ENCODE measurements around the gene C16orf74.

Gene C16orf74

DNA sequence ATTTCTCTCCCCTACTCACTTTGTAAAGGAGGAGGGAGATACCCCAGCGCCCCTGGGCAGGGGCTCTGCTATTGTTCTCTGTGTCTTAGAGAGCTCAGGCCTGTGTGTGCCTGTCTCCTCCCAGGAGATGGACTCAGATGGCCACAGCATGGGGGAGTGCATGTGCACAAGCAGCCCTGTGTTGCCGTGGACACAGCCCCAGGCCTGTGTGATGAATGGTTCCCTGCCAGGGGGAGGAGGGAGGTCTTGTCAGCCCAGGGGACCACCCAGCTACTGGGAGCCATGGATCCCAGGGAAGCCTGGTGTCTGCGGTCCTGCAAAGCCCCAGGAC is 88.4 kb downstream of the C16orf74 start:
- Histone ChIP-seq H3K4me3 (ENCODE audit: low read length) (no peak overlapping the region), H3K4me2 (ENCODE audit: low read length) (no peak overlapping the region), H3K36me3 (ENCODE audit: control insufficient read depth, low read length) (peaks cover 89% of the 10 kb centered on the region), H3K79me2 (ENCODE audit: control insufficient read depth, low read length) (no peaks in the 10 kb centered on the region), H3K27ac (ENCODE audit: low read depth, low read length) (no peak overlapping the region), H3K4me1 (ENCODE audit: control insufficient read depth, low read length) (no peaks in the 10 kb centered on the region), H3F3A (ENCODE audit: control insufficient read depth, insufficient read depth) (no peaks in the 10 kb centered on the region), H3K9me3 (ENCODE audit: control insufficient read depth, insufficient read depth, low read length) (no peaks in the 10 kb centered on the region), H4K20me1 (ENCODE audit: control insufficient read depth, insufficient read depth, low read depth, low read length) (peaks cover 3% of the 10 kb centered on the region; the same call in 1 of the 2 replicates), H3K27me3 (ENCODE audit: control insufficient read depth, low read length) (no peaks in the 10 kb centered on the region), H3K9me2 (replicated peaks; ENCODE audit: control insufficient read depth, low read length) (no peaks in the 10 kb centered on the region)
- TF ChIP-seq, protein P1, sequence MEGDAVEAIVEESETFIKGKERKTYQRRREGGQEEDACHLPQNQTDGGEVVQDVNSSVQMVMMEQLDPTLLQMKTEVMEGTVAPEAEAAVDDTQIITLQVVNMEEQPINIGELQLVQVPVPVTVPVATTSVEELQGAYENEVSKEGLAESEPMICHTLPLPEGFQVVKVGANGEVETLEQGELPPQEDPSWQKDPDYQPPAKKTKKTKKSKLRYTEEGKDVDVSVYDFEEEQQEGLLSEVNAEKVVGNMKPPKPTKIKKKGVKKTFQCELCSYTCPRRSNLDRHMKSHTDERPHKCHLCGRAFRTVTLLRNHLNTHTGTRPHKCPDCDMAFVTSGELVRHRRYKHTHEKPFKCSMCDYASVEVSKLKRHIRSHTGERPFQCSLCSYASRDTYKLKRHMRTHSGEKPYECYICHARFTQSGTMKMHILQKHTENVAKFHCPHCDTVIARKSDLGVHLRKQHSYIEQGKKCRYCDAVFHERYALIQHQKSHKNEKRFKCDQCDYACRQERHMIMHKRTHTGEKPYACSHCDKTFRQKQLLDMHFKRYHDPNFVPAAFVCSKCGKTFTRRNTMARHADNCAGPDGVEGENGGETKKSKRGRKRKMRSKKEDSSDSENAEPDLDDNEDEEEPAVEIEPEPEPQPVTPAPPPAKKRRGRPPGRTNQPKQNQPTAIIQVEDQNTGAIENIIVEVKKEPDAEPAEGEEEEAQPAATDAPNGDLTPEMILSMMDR (IDR thresholded peaks at IDR 0.05; ENCODE audit: low read depth, low read length, poor library complexity, severe bottlenecking), result no peak
- TF ChIP-seq EZH2phosphoT487 (IDR thresholded peaks at IDR 0.05; ENCODE audit: borderline replicate concordance, low read length), result no peak

DNA sequence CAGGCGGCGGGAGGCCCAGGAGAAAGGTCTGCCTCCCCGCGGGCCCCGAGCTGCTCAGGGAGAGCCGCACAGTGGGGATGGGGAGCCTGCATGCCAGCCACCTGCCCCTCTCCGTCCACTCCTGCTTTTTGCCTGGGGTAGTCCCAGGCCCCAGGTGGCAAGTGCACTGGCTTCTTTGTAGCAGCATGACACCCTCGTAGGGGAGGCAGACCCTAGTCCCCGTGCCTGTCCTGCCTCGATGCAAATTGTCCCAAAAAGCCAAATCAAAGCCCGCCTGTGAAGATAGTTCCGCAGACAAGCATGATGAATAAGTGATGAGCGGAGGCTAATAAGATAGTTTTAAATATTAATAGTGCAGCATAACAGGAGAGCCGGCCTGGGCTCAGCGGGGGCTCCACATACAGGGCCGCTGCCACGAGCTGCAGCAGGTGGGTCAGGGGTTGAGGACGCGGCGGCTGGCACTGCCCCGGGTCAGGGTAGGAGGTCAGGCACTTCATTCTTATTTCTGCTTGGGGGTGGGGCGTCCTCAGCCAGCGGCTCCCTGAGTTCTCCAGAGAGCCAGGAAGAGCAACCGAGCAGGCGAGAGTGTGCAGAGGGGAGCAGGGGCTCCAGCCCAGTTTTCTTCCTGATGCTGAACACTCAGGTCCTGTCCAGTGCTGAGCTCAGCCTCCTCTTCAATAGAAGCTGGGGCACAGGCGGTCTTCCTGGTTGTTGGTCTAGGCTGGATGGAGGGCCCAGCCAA is 89.0 kb downstream of the C16orf74 start:
- H3K79me2 ChIP-seq (ENCODE audit: control insufficient read depth, low read length), result no peaks in the 10 kb centered on the region
- H3K9me3 ChIP-seq (ENCODE audit: control insufficient read depth, insufficient read depth, low read length), result no peaks in the 10 kb centered on the region
- peaks cover 87% of the 10 kb centered on the region for H3K36me3 ChIP-seq (ENCODE audit: control insufficient read depth, low read length)
- H3K4me2 ChIP-seq (ENCODE audit: low read length), result no peak overlapping the region
- TF ChIP-seq EZH2phosphoT487 (IDR thresholded peaks at IDR 0.05; ENCODE audit: borderline replicate concordance, low read length), result no peak
- TF ChIP-seq, protein P1 (IDR thresholded peaks at IDR 0.05; ENCODE audit: low read depth, low read length, poor library complexity, severe bottlenecking), result no peak
- H3K27me3 ChIP-seq (ENCODE audit: control insufficient read depth, low read length), result no peaks in the 10 kb centered on the region
- H4K20me1 ChIP-seq (ENCODE audit: control insufficient read depth, insufficient read depth, low read depth, low read length), result peaks cover 3% of the 10 kb centered on the region; the same call in 1 of the 2 replicates
- no peaks in the 10 kb centered on the region for H3K4me1 ChIP-seq (ENCODE audit: control insufficient read depth, low read length)
- no peak overlapping the region for H3K27ac ChIP-seq (ENCODE audit: low read depth, low read length)
- no peaks in the 10 kb centered on the region for H3F3A ChIP-seq (ENCODE audit: control insufficient read depth, insufficient read depth)
- no peaks in the 10 kb centered on the region for H3K9me2 ChIP-seq (replicated peaks; ENCODE audit: control insufficient read depth, low read length)
- no peak overlapping the region for H3K4me3 ChIP-seq (ENCODE audit: low read length)

DNA sequence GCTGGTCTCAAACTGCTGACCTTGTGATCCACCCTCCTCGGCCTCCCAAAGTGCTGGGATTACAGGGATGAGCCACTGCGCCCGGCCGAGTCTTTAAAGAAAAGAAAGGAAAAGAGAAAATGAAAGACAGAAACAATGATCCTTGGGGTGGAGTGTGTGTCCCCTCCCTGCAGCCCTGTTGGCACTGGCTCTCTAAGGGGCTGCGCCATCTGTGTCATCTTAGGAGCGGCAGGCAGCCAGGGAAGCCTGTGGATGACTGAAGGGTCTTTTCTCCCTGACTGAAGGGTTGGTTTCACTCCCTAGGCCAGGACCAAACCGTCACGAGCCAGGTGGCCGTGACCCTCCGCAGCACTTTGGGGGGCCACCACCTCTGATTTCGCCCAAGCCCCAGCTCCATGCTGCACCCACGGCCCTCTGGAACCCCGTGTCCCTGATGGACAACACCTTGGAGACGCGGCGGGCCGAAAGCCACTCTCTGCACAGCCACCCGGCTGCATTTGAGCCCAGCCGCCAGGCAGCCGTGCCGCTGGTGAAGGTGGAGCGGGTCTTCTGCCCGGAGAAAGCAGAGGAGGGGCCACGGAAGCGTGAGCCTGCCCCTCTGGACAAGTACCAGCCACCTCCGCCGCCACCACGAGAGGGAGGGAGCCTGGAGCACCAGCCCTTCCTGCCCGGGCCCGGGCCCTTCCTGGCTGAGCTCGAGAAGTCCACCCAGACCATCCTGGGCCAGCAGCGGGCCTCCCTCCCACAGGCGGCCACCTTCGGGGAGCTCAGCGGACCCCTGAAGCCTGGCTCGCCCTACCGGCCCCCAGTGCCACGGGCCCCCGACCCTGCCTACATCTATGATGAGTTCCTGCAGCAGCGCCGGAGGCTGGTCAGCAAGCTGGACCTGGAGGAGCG is 89.8 kb downstream of the C16orf74 start:
- Histone ChIP-seq H3K9me3 (ENCODE audit: control insufficient read depth, insufficient read depth, low read length) (no peaks in the 10 kb centered on the region), H3K36me3 (ENCODE audit: control insufficient read depth, low read length) (peaks cover 86% of the 10 kb centered on the region), H3F3A (ENCODE audit: control insufficient read depth, insufficient read depth) (no peaks in the 10 kb centered on the region), H3K4me2 (ENCODE audit: low read length) (no peak overlapping the region), H3K79me2 (ENCODE audit: control insufficient read depth, low read length) (no peaks in the 10 kb centered on the region), H3K27me3 (ENCODE audit: control insufficient read depth, low read length) (no peaks in the 10 kb centered on the region), H3K4me3 (ENCODE audit: low read length) (no peak overlapping the region), H3K9me2 (replicated peaks; ENCODE audit: control insufficient read depth, low read length) (no peaks in the 10 kb centered on the region), H3K4me1 (ENCODE audit: control insufficient read depth, low read length) (no peaks in the 10 kb centered on the region), H3K27ac (ENCODE audit: low read depth, low read length) (no peak overlapping the region), H4K20me1 (ENCODE audit: control insufficient read depth, insufficient read depth, low read depth, low read length) (no peaks in the 10 kb centered on the region; the same call in 1 of the 2 replicates)
- TF ChIP-seq EZH2phosphoT487 (IDR thresholded peaks at IDR 0.05; ENCODE audit: borderline replicate concordance, low read length), result no peak
- TF ChIP-seq, protein P1 (IDR thresholded peaks at IDR 0.05; ENCODE audit: low read depth, low read length, poor library complexity, severe bottlenecking), result no peak
